Measurements from ENCODE around the gene AK5.

DNA sequence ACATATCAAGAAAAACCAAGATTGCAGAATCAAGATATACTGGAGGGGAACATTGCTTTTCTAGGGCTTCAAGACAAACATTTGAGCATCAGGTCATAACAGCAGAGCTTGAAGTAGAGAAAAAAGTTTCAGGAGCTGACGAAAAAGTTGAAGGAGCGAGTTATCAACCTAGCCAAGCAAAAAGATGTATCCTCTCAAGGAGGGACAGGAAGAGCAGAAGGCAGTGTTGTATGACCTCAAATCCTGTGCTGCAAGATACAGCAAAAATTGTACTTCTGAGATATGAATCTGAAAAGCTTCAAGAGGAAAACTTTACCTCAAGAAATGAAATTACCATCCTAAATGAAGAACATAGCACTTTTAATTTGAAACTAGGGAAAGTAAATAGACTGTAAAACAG, 153.1 kb downstream of the AK5 start:
- TF ChIP-seq, protein P1, sequence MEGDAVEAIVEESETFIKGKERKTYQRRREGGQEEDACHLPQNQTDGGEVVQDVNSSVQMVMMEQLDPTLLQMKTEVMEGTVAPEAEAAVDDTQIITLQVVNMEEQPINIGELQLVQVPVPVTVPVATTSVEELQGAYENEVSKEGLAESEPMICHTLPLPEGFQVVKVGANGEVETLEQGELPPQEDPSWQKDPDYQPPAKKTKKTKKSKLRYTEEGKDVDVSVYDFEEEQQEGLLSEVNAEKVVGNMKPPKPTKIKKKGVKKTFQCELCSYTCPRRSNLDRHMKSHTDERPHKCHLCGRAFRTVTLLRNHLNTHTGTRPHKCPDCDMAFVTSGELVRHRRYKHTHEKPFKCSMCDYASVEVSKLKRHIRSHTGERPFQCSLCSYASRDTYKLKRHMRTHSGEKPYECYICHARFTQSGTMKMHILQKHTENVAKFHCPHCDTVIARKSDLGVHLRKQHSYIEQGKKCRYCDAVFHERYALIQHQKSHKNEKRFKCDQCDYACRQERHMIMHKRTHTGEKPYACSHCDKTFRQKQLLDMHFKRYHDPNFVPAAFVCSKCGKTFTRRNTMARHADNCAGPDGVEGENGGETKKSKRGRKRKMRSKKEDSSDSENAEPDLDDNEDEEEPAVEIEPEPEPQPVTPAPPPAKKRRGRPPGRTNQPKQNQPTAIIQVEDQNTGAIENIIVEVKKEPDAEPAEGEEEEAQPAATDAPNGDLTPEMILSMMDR (IDR thresholded peaks at IDR 0.05), result no peak
- no peak for TF ChIP-seq POLR2AphosphoS5 (IDR thresholded peaks at IDR 0.05; ENCODE audit: low read depth, low read length)
- TF ChIP-seq SIN3A (IDR thresholded peaks at IDR 0.05; ENCODE audit: borderline replicate concordance, insufficient read depth, low read depth, low read length), result no peak
- no peak for TF ChIP-seq TCF7L2 (IDR thresholded peaks at IDR 0.05; ENCODE audit: low read depth, low read length)
